Body of pancreas (tissue), 4 donors: Measurements from ENCODE around the gene PLEKHG1.

ENCODE experiments used
- POLR2A ChIP-seq, 3 donors: fragments of 450-650 bp; IDR thresholded peaks; one replicate each; pipeline ENCODE4 v1.6.1; 2016; ENCODE audit warnings: antibody characterized with exemption in 3 of 3, mild to moderate bottlenecking in 2 of 3
- TF ChIP-seq, protein P1 (sequence below), 7 experiments: fragments of 450-650 bp in 4 of 7; fragments of 200-600 bp in 3 of 7; sonication (generic) in 3 of 7; IDR thresholded peaks; one replicate each; pipeline ENCODE4 v1.5.1; 2016 to 2019; ENCODE audit warnings: antibody characterized with exemption in 7 of 7

DNA sequence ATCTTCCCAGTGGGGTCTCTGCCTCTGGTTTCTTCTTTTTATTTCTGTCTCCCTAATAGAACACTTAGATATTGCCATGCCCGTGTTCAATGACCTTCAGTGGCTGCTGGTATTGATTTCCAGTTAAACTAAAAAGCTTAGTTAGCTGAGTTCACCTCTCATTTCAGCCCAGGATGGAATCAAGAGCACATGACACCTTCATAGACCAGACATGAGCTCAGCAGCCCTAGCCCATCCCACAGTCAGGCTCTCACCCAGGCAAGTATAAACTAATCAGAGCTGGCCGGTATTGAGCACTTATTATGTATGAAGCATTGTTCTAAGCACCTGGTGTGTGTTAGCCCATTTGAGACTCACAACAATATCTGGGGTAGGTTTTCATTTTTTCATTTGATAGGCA, 33.7 kb upstream of the PLEKHG1 start:
- TF ChIP-seq POLR2A (IDR thresholded peaks at IDR 0.05): no peak
- TF ChIP-seq, protein P1, sequence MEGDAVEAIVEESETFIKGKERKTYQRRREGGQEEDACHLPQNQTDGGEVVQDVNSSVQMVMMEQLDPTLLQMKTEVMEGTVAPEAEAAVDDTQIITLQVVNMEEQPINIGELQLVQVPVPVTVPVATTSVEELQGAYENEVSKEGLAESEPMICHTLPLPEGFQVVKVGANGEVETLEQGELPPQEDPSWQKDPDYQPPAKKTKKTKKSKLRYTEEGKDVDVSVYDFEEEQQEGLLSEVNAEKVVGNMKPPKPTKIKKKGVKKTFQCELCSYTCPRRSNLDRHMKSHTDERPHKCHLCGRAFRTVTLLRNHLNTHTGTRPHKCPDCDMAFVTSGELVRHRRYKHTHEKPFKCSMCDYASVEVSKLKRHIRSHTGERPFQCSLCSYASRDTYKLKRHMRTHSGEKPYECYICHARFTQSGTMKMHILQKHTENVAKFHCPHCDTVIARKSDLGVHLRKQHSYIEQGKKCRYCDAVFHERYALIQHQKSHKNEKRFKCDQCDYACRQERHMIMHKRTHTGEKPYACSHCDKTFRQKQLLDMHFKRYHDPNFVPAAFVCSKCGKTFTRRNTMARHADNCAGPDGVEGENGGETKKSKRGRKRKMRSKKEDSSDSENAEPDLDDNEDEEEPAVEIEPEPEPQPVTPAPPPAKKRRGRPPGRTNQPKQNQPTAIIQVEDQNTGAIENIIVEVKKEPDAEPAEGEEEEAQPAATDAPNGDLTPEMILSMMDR (IDR thresholded peaks at IDR 0.05): no peak
